GM06990 (cell line): ENCODE results near the gene MYBPH.

Source experiments
- DNase-seq: peaks from one replicate; pipeline ENCODE4 v3.0.0-alpha.2; 2011; ENCODE audit not compliant: insufficient read length; ENCODE audit errors: extremely low read depth
- H3K27me3 ChIP-seq: replicated peaks from 2 replicates; pipeline ENCODE4 v1.6.0; 2011; ENCODE audit warnings: low read length; ENCODE audit not compliant: control insufficient read depth, insufficient read depth
- H3K36me3 ChIP-seq: 2 replicates; pipeline ENCODE4 v1.5.1; 2011; ENCODE audit warnings: low read length; ENCODE audit not compliant: control insufficient read depth, insufficient read depth
- H3K4me3 ChIP-seq: replicated peaks from 2 replicates; pipeline ENCODE4 v1.5.1; 2011; ENCODE audit warnings: low read depth, mild to moderate bottlenecking, control low read depth, low read length
- CTCF ChIP-seq: IDR thresholded peaks from 2 replicates; pipeline ENCODE4 v1.5.1; 2011; ENCODE audit warnings: low read length, control low read depth, mild to moderate bottlenecking, inconsistent platforms; ENCODE audit not compliant: insufficient read depth, poor library complexity, severe bottlenecking

The MYBPH gene

DNA sequence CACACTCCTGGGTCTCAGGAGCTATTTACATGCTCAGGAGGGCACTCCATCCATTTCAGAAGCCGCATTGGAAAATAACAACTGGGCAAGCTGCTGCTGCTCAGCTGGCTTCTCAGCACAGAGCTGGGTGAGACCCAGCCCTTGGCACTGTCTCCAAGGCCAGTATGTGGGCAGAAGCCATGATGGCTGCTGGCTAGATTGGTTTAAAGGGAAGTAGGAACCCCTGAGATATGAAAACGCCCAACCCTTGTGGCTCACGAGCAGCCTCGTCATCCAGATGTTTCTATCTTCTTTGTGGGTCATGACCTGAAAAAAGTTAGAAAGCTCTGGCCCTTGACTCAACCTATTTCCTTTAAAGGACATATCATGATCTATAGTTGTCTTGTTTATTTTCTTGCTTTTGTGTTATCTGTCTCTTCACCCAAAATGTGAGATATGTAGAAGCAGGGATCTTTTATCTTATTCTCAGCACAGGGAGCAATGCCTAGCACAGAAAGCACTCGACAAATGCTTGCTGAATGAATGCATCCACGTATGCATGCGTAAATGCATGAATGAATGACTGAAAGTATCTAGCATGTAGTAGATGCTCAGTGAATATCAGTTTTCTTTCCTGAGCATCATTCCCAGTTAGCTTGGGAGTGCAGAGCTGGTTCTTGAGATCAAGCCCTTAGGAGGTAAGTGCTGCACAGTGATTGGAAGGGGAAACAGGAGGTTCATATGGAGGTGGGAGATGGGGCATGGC is 11.6 kb downstream of the MYBPH start:
- no peak for TF ChIP-seq CTCF
- DNase-seq: no peak
- Histone ChIP-seq H3K4me3 (no peak overlapping the region), H3K27me3 (no peaks in the 10 kb centered on the region; the same call in 1 of the 2 replicates), H3K36me3 (no peaks in the 10 kb centered on the region)

DNA sequence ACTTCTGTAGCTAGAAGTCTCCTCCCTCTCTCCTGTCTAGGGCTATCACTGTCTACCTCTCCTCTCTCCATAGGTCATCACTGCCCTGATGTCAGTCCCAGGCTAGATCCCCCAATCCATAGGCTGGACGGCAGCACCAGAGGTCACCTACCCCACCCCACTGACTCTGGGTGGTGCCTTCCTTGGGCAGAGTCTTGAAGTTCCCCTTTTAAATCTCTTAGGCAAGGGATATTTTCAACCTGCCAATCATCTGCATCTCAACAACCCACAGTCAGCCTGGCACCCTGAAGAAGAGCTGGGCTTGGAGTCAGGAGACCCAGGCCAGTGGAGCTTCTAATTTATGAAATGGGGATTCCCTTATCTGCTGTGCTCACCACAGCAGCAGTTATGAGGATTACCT is 13.2 kb downstream of the MYBPH start:
- DNase-seq: no peak
- no peak for TF ChIP-seq CTCF
- no peaks in the 10 kb centered on the region; the same call in 1 of the 2 replicates for H3K27me3 ChIP-seq
- no peak overlapping the region for H3K4me3 ChIP-seq
- H3K36me3 ChIP-seq: no peaks in the 10 kb centered on the region

DNA sequence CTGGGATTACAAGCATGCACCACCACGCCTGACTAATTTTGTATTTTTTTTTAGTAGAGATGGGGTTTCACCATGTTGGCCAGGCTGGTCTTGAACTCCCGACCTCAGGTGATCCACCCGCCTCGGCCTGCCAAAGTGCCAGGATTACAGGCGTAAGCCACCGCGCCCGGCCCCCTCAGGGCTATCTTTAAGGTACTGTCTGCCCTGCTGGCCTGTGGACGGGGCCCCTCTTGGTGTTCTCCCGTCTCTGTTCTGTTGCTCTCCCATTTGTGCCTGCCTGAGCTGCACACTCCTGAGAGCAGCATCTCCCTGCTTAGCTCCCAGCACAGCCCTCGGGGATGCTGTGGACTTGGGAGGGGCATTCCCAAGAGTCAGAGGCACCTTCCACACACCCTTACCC is 13.9 kb downstream of the MYBPH start:
- H3K36me3 ChIP-seq: no peaks in the 10 kb centered on the region
- TF ChIP-seq CTCF: no peak
- H3K4me3 ChIP-seq: no peak overlapping the region
- no peaks in the 10 kb centered on the region; the same call in 1 of the 2 replicates for H3K27me3 ChIP-seq
- DNase-seq: no peak

- no peaks in the 10 kb centered on the region for H3K36me3 ChIP-seq
- no peaks in the 10 kb centered on the region; the same call in 1 of the 2 replicates for H3K27me3 ChIP-seq
- TF ChIP-seq CTCF: no peak
- no peak for DNase-seq
- H3K4me3 ChIP-seq: no peak overlapping the region
Observed at GRCh38 chr1:203161175-203161574, 14.5 kb downstream of the MYBPH start.

DNA sequence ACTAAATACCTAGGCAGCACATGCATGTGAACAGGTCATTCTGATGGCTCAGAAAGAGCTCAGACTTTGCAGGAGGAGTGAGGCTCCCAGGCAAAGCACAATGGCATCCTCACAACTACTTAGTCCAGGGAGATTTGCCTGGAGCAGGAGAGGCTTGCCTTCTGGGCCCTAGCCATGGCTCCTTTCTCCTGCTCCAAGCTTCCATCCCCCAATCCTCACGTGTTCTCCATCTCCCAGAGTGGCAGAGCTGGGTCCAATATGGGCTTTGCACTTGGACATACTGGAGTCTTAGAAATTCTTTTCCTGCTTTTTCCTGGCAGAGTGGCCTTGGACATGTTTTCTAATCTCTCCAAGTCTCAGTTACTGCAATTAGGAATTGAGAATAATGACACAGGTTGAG is 15.8 kb downstream of the MYBPH start:
- no peak overlapping the region for H3K4me3 ChIP-seq
- no peak for DNase-seq
- TF ChIP-seq CTCF: no peak
- no peaks in the 10 kb centered on the region for H3K36me3 ChIP-seq
- H3K27me3 ChIP-seq: no peaks in the 10 kb centered on the region
